Effector memory CD8-positive, alpha-beta T cell (primary cell): Measurements from ENCODE around the gene PINK1.

Source experiments
- ATAC-seq: fragments of 150-1000 bp; cut with Tn5 transposase; replicated peaks from 2 replicates; pipeline ENCODE4 v1.10.0; 2021; ENCODE audit warnings: mild to moderate bottlenecking, moderate library complexity
- DNase-seq, 3 experiments: peaks; one replicate each; pipeline ENCODE4 v3.0.0; 2021
- H3K27ac Mint-ChIP-seq, 2 donors: one replicate each; pipeline ENCODE4 v1.8.0; 2022; ENCODE audit warnings: mild to moderate bottlenecking in 2 of 2, mixed read lengths in 2 of 2, moderate library complexity in 2 of 2
- H3K27me3 Mint-ChIP-seq, 2 donors: one replicate each; pipeline ENCODE4 v1.8.0; 2022; ENCODE audit warnings: mixed read lengths in 2 of 2
- H3K36me3 Mint-ChIP-seq: one replicate; pipeline ENCODE4 v1.8.0; 2022; ENCODE audit warnings: mild to moderate bottlenecking, moderate library complexity, mixed read lengths; ENCODE audit not compliant: insufficient read depth
- H3K4me1 Mint-ChIP-seq, 2 donors: one replicate each; pipeline ENCODE4 v1.8.0; 2022; ENCODE audit warnings: low read depth in 2 of 2, mixed read lengths in 2 of 2
- H3K4me3 Mint-ChIP-seq, 2 donors: one replicate each; pipeline ENCODE4 v1.8.0; 2022; ENCODE audit warnings: mild to moderate bottlenecking in 2 of 2, mixed read lengths in 2 of 2, moderate library complexity in 2 of 2
- H3K9me3 Mint-ChIP-seq, 2 donors: one replicate each; pipeline ENCODE4 v1.8.0; 2022; ENCODE audit warnings: mixed read lengths in 2 of 2
- total RNA-seq, 9 experiments: gene quantifications; one replicate each; lab custom pipeline; 2026; lab: John Stamatoyannopoulos, UW

Gene PINK1
- total RNA-seq, result 9.4 to 72.4 (median 17.1) reads per million in 9 experiments

GRCh38 chr1:20633190-20634064 lies at the start of gene PINK1:
TSS of gene PINK1 (plus strand) at chr1:20633458. CDS start at chr1:20633549, 91 bp downstream.
- H3K4me3 Mint-ChIP-seq, result peak within 1 kb of the TSS; percentile 86
- peaks cover 0 to 2% of the 10 kb centered on the region in 2 donors for H3K27me3 Mint-ChIP-seq
- H3K27ac Mint-ChIP-seq, result peak within 1 kb of the TSS; percentile 53 to 83
- peaks cover 10 to 11% of the 10 kb centered on the region in 2 donors for H3K4me1 Mint-ChIP-seq
- ATAC-seq, result peak; percentile 88
- H3K9me3 Mint-ChIP-seq, result no peaks in the 10 kb centered on the region
- peaks cover 12% of the 10 kb centered on the region for H3K36me3 Mint-ChIP-seq
- peak; percentile 86 to 99 (median 97) for DNase-seq

- Mint-ChIP-seq H3K27me3 (peaks cover 35 to 54% of the 10 kb centered on the region in 2 donors), H3K4me3 (no peak overlapping the region), H3K4me1 (peaks cover 10% of the 10 kb centered on the region in 2 donors), H3K27ac (no peak overlapping the region), H3K36me3 (no peaks in the 10 kb centered on the region), H3K9me3 (no peaks in the 10 kb centered on the region)
- ATAC-seq (no peak), DNase-seq (no peak)
Observed at GRCh38 chr1:20584890-20585289, 48.4 kb upstream of the PINK1 start.

GRCh38 chr1:20586953-20587660 lies 46.2 kb upstream of the PINK1 start:
- ATAC-seq, result no peak

GRCh38 chr1:20587661-20588053 lies 45.6 kb upstream of the PINK1 start:
- Mint-ChIP-seq H3K27ac (no peak overlapping the region), H3K9me3 (no peaks in the 10 kb centered on the region), H3K27me3 (peaks cover 59 to 82% of the 10 kb centered on the region in 2 donors), H3K36me3 (no peaks in the 10 kb centered on the region), H3K4me3 (no peak overlapping the region), H3K4me1 (peaks cover 10 to 11% of the 10 kb centered on the region in 2 donors)
- no peak for ATAC-seq
- DNase-seq, result no peak

More at GRCh38 chr1:20586953-20587660, 46.2 kb upstream of the PINK1 start:
- H3K27me3 Mint-ChIP-seq, result peaks cover 54 to 77% of the 10 kb centered on the region in 2 donors
- DNase-seq, result no peak
- H3K4me3 Mint-ChIP-seq, result no peak overlapping the region
- H3K27ac Mint-ChIP-seq, result no peak overlapping the region
- H3K4me1 Mint-ChIP-seq, result peaks cover 10 to 11% of the 10 kb centered on the region in 2 donors
- no peaks in the 10 kb centered on the region for H3K36me3 Mint-ChIP-seq
- no peaks in the 10 kb centered on the region for H3K9me3 Mint-ChIP-seq

GRCh38 chr1:20588634-20589225 lies 44.5 kb upstream of the PINK1 start, which contains the start of gene CDA:
TSS of gene CDA (plus strand) at chr1:20589097. CDS start at chr1:20589130, 33 bp downstream.
- Mint-ChIP-seq H3K27me3 (peaks cover 69 to 93% of the 10 kb centered on the region in 2 donors), H3K9me3 (no peaks in the 10 kb centered on the region), H3K36me3 (no peaks in the 10 kb centered on the region), H3K4me3 (peak within 1 kb of the TSS in 1 of 2 donors; percentile 45), H3K27ac (peak within 1 kb of the TSS in 1 of 2 donors; percentile 82), H3K4me1 (peaks cover 10 to 11% of the 10 kb centered on the region in 2 donors)
- no peak for DNase-seq
- ATAC-seq, result no peak

GRCh38 chr1:20589331-20590278 lies 43.7 kb upstream of the PINK1 start:
- DNase-seq (no peak), ATAC-seq (peak; percentile 41)
- peak overlapping the region in 1 of 2 donors; percentile 82 for H3K27ac Mint-ChIP-seq
- peaks cover 71 to 95% of the 10 kb centered on the region in 2 donors for H3K27me3 Mint-ChIP-seq
- H3K36me3 Mint-ChIP-seq, result no peaks in the 10 kb centered on the region
- no peaks in the 10 kb centered on the region for H3K9me3 Mint-ChIP-seq
- peak overlapping the region in 1 of 2 donors; percentile 45 for H3K4me3 Mint-ChIP-seq
- H3K4me1 Mint-ChIP-seq, result peaks cover 10 to 11% of the 10 kb centered on the region in 2 donors

GRCh38 chr1:20590306-20590777 lies 42.9 kb upstream of the PINK1 start:
- H3K9me3 Mint-ChIP-seq, result no peaks in the 10 kb centered on the region
- peaks cover 10 to 11% of the 10 kb centered on the region in 2 donors for H3K4me1 Mint-ChIP-seq
- no peak overlapping the region for H3K4me3 Mint-ChIP-seq
- ATAC-seq (no peak), DNase-seq (no peak)
- no peaks in the 10 kb centered on the region for H3K36me3 Mint-ChIP-seq
- peaks cover 72 to 95% of the 10 kb centered on the region in 2 donors for H3K27me3 Mint-ChIP-seq
- no peak overlapping the region for H3K27ac Mint-ChIP-seq

- no peaks in the 10 kb centered on the region for H3K36me3 Mint-ChIP-seq
- no peak for DNase-seq
- H3K4me1 Mint-ChIP-seq, result peaks cover 8 to 11% of the 10 kb centered on the region in 2 donors
- no peaks in the 10 kb centered on the region for H3K9me3 Mint-ChIP-seq
- ATAC-seq, result no peak
- peaks cover 63 to 69% of the 10 kb centered on the region in 2 donors for H3K27me3 Mint-ChIP-seq
- no peak overlapping the region for H3K27ac Mint-ChIP-seq
- no peak overlapping the region for H3K4me3 Mint-ChIP-seq
Observed at GRCh38 chr1:20593756-20594155, 39.5 kb upstream of the PINK1 start.

GRCh38 chr1:20594746-20595145 lies 38.5 kb upstream of the PINK1 start:
- peaks cover 2% of the 10 kb centered on the region for H3K36me3 Mint-ChIP-seq
- peaks cover 0 to 3% of the 10 kb centered on the region in 2 donors for H3K4me1 Mint-ChIP-seq
- no peak overlapping the region for H3K4me3 Mint-ChIP-seq
- DNase-seq (no peak), ATAC-seq (no peak)
- H3K27me3 Mint-ChIP-seq, result peaks cover 56 to 59% of the 10 kb centered on the region in 2 donors
- H3K9me3 Mint-ChIP-seq, result no peaks in the 10 kb centered on the region
- no peak overlapping the region for H3K27ac Mint-ChIP-seq

GRCh38 chr1:20596106-20596505 lies 37.2 kb upstream of the PINK1 start:
- H3K36me3 Mint-ChIP-seq, result peaks cover 2% of the 10 kb centered on the region
- no peak for DNase-seq
- H3K4me3 Mint-ChIP-seq, result no peak overlapping the region
- H3K9me3 Mint-ChIP-seq, result no peaks in the 10 kb centered on the region
- H3K4me1 Mint-ChIP-seq, result no peaks in the 10 kb centered on the region
- no peak for ATAC-seq
- H3K27ac Mint-ChIP-seq, result no peak overlapping the region
- H3K27me3 Mint-ChIP-seq, result peaks cover 45 to 46% of the 10 kb centered on the region in 2 donors

- Mint-ChIP-seq H3K4me1 (no peaks in the 10 kb centered on the region), H3K36me3 (peaks cover 2% of the 10 kb centered on the region)
- no peak for DNase-seq
Observed at GRCh38 chr1:20597650-20598049, 35.6 kb upstream of the PINK1 start.

GRCh38 chr1:20600156-20600555 lies 33.1 kb upstream of the PINK1 start:
- no peak overlapping the region for H3K27ac Mint-ChIP-seq
- H3K9me3 Mint-ChIP-seq, result no peaks in the 10 kb centered on the region
- no peaks in the 10 kb centered on the region for H3K4me1 Mint-ChIP-seq
- peaks cover 2% of the 10 kb centered on the region for H3K36me3 Mint-ChIP-seq
- H3K27me3 Mint-ChIP-seq, result peaks cover 10 to 13% of the 10 kb centered on the region in 2 donors
- ATAC-seq, result no peak
- no peak for DNase-seq
- no peak overlapping the region for H3K4me3 Mint-ChIP-seq

More at GRCh38 chr1:20597650-20598049, 35.6 kb upstream of the PINK1 start:
- Mint-ChIP-seq H3K27ac (no peak overlapping the region), H3K27me3 (peaks cover 30 to 31% of the 10 kb centered on the region in 2 donors), H3K9me3 (no peaks in the 10 kb centered on the region), H3K4me3 (no peak overlapping the region)
- no peak for ATAC-seq
